GM21515 (cell line): ENCODE data around the gene SLC27A5.
"Not testable (repeated sequence)": the region's sequence is repeated elsewhere in the genome, so short reads cannot be mapped to it uniquely, and the experiment has no call there.

Source experiments
- ATAC-seq: cut with Tn5 transposase; IDR thresholded peaks from one replicate; pipeline ENCODE4 v1.9.1; 2021; ENCODE audit not compliant: unreplicated experiment

Gene SLC27A5

GRCh38 chr19:58471736-58472135 is 40.1 kb downstream of the SLC27A5 start:
- no peak for ATAC-seq

GRCh38 chr19:58470837-58471543 is 40.8 kb downstream of the SLC27A5 start:
- ATAC-seq = not testable (repeated sequence)

- no peak for ATAC-seq
Observed at GRCh38 chr19:58469241-58470013, 42.4 kb downstream of the SLC27A5 start.

GRCh38 chr19:58468216-58468839 is 43.5 kb downstream of the SLC27A5 start:
- ATAC-seq = no peak

GRCh38 chr19:58466760-58467589 is 44.8 kb downstream of the SLC27A5 start, which contains the start of gene ZNF324:
Gene ZNF324, plus strand, starts transcription at chr19:58467080. Its CDS starts 2,106 bp downstream, at chr19:58469186.
- ATAC-seq = peak; percentile 83

- peak; percentile 9 for ATAC-seq
Observed at GRCh38 chr19:58466089-58466759, 45.6 kb downstream of the SLC27A5 start.

GRCh38 chr19:58460039-58460438 is 51.8 kb downstream of the SLC27A5 start:
- no peak for ATAC-seq

- ATAC-seq = no peak
Observed at GRCh38 chr19:58456111-58456510, 55.7 kb downstream of the SLC27A5 start.

- ATAC-seq = no peak
Observed at GRCh38 chr19:58455306-58455705, 56.5 kb downstream of the SLC27A5 start.

- ATAC-seq = no peak
Observed at GRCh38 chr19:58453743-58454142, 58.0 kb downstream of the SLC27A5 start.

- ATAC-seq = peak; percentile 89
Observed at GRCh38 chr19:58451358-58452101, 60.3 kb downstream of the SLC27A5 start, which contains the start of gene ZNF324B. Gene ZNF324B, plus strand, starts transcription at chr19:58451622. Its CDS starts 2,080 bp downstream, at chr19:58453702.

GRCh38 chr19:58450856-58451357 is 60.9 kb downstream of the SLC27A5 start:
- ATAC-seq = no peak

- ATAC-seq = not testable (repeated sequence)
Observed at GRCh38 chr19:58449980-58450379, 61.8 kb downstream of the SLC27A5 start.

- ATAC-seq = not testable (repeated sequence)
Observed at GRCh38 chr19:58448860-58449259, 62.9 kb downstream of the SLC27A5 start.
